Epithelial cell of prostate (primary cell): Measurements from ENCODE around the gene EIF4E1B.

Experiments used
- DNase-seq: peaks from one replicate; pipeline ENCODE4 v3.0.0-alpha.2; 2011; ENCODE audit warnings: low read depth, low spot score
- H3K27ac ChIP-seq: fragments of 450-650 bp; 2 replicates; pipeline ENCODE4 v1.5.1; 2017; ENCODE audit warnings: mild to moderate bottlenecking

Gene EIF4E1B

DNA sequence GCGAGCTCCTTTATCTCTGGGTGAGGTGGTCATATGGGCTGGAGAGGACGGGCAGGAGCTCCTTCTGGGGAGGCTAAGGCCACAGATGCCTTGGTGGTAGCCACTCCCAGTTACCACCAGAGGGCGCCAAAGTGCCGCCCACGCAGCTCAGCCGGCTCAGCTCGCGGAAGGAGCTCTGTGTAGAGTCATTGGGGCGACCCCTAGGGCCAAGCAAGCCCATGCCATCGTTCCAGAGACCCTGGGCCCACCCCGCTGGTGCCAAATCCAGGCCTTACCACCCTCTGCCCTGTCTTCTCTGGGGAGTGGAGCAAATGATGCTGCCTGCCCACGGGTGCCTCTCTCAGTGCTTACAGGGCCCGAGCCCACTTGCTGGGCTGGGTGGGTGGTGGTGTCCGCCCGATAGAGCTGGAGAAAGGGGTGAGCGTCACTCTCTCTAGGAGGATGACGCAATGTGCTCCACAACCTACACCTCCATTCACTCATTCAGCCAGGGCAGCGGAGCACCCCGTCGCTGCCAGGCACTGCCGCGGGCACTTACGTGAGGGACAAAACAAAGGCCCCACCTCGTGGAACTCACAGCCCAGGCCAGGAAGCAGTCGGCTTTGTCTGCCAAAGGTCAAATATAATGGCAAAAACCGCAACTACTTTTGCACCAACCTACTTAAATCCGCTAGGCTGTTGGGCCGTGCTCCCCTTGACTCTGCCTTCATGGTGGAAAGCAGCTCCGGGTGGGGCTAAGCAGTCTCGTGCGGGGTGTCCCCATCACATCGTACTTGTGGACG lies 30.6 kb downstream of the EIF4E1B start:
- no peak for DNase-seq
- no peak overlapping the region for H3K27ac ChIP-seq

DNA sequence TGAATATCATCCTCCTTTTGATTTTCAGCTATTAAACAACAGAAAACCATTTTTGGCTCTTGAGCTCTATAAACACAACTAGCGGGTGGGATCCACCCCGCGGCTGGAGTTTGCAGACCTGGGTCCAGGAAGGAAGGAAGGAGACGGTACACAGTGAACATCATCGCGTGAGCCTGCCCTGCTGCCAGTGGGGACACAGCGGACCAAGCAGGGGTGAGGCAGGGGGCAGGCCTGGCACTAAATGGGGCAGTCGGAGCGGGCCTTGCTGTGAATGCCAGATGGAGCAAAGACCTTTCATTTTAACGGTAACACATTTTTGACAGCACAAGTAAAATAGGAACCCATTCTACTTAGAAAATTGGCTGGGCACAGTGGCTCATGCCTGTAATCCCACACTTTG lies 31.2 kb downstream of the EIF4E1B start:
- no peak for DNase-seq
- no peak overlapping the region for H3K27ac ChIP-seq

GRCh38 chr5:176662371-176663333 lies 32.2 kb downstream of the EIF4E1B start:
- H3K27ac ChIP-seq, result no peak overlapping the region
- no peak for DNase-seq

- H3K27ac ChIP-seq, result no peak overlapping the region
- DNase-seq, result no peak
These were observed 33.1 kb downstream of the EIF4E1B start for GRCh38 chr5:176663566-176663965.

DNA sequence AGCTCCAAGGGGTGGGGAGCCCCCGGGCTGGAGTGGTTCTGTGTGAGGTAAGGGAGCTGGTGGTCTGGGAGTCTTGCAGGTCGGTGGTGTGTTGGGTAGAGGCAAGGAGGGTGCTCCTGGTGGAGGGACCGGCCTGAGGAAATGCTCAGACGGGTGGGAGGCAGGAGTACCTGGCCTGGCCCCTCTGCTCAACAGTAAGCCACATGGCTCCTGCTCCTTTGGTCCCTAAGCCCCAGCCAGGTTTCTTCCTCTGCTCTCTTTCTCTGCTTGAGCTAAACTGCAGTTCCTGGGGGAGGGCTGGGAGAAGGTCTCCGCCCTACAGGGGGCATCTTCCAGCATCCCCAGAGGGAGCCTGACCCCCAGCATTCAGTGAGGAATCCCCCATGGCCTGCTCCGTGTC lies 34.0 kb downstream of the EIF4E1B start:
- DNase-seq, result no peak
- H3K27ac ChIP-seq, result no peak overlapping the region

GRCh38 chr5:176664886-176665285 lies 34.4 kb downstream of the EIF4E1B start:
- no peak for DNase-seq
- H3K27ac ChIP-seq, result no peak overlapping the region

GRCh38 chr5:176665517-176665916 lies 35.0 kb downstream of the EIF4E1B start:
- no peak overlapping the region for H3K27ac ChIP-seq
- DNase-seq, result no peak

DNA sequence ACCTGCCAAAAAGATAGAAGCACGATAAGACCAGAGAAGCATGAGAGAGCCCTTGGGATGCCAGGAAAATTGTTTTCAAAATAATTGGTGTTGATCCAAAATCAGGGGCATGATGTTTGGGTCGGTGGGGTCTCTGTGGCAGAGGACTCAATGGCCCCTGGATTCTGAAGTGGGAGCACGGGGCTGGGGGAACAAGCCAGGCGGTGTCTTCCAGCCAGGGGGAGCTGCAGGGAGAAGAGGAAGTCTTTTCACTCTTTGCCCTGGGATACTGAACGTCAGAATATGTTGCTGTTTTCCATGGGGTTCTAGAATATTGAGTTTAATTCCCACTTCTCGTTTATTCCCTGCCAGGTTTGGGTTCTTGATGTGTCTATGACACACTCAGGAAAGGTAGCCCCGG lies 37.2 kb downstream of the EIF4E1B start:
- DNase-seq, result no peak

DNA sequence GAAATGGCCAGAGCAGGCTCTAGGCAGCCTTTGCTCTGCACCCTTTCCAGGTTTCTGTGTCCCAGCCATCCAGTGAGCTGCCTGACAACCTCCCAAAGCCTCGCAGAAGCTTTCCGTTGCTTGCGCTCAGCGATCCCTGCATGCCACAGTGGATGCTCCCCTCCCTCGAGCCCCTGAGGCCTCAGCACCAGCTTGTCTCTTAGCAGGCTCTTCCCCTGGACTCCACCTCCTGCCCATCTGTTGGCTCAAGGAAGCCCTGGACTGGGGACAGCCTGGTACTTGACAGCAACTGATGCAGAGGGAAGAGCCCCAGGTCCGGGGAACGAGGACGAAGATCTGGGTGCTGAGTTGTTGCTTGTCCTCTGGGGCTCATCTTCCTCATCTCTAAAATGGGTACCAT lies 40.0 kb downstream of the EIF4E1B start:
- no peak for DNase-seq
- no peak overlapping the region for H3K27ac ChIP-seq

More for the DNA sequence above, 37.2 kb downstream of the EIF4E1B start:
- H3K27ac ChIP-seq, result no peak overlapping the region

DNA sequence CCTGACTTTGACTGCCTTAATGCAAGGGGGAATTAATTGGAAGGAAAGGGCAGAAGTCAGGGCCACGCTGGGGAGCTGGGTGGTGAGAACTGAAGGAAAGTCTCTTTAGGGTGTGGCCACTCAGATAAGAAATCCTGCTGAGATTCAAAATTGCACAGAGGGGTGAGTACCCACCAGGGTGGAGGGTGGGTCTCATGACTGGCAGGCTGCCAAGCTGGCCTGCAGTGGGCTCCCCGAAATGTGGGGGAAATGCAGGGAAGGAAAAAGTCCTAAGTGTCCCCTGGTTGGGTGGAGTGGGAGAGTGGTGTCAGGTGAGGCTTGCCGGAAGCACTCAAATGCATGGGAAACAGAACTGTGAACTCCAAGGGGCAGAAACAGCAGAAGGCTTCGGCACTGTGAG lies 40.9 kb downstream of the EIF4E1B start:
- DNase-seq, result no peak
- H3K27ac ChIP-seq, result no peak overlapping the region

- no peak for DNase-seq
- H3K27ac ChIP-seq, result no peak overlapping the region
These were observed 41.6 kb downstream of the EIF4E1B start for GRCh38 chr5:176671890-176672747.

GRCh38 chr5:176673651-176674583 lies 43.4 kb downstream of the EIF4E1B start:
- no peak overlapping the region for H3K27ac ChIP-seq
- no peak for DNase-seq

GRCh38 chr5:176674799-176675198 lies 44.3 kb downstream of the EIF4E1B start:
- H3K27ac ChIP-seq, result no peak overlapping the region
- no peak for DNase-seq

- no peak overlapping the region for H3K27ac ChIP-seq
- no peak for DNase-seq
These were observed 45.3 kb downstream of the EIF4E1B start for GRCh38 chr5:176675676-176676360.

DNA sequence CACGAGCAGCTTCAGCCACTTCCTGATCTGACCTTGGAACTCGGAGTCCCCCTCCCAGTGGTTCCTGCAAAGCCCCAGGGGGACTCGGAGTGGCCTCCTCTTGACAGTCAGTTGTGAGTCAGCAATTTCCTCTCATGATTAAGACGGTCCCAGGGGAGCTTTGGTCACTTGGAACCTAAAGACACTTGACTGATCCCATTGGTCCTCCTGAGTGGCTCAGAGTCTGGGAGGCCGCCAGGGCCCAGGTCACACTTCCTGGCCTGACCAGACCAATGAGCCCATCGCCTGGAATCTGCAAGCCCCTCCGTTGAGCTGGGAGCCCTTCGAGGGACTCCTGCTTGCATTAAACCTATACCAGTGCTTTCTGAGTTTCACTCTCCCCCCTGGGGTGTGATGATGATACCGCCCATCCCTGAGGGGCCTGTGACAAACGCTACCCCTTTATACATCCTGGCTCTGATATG lies 45.9 kb downstream of the EIF4E1B start:
- H3K27ac ChIP-seq, result no peak overlapping the region
- no peak for DNase-seq

DNA sequence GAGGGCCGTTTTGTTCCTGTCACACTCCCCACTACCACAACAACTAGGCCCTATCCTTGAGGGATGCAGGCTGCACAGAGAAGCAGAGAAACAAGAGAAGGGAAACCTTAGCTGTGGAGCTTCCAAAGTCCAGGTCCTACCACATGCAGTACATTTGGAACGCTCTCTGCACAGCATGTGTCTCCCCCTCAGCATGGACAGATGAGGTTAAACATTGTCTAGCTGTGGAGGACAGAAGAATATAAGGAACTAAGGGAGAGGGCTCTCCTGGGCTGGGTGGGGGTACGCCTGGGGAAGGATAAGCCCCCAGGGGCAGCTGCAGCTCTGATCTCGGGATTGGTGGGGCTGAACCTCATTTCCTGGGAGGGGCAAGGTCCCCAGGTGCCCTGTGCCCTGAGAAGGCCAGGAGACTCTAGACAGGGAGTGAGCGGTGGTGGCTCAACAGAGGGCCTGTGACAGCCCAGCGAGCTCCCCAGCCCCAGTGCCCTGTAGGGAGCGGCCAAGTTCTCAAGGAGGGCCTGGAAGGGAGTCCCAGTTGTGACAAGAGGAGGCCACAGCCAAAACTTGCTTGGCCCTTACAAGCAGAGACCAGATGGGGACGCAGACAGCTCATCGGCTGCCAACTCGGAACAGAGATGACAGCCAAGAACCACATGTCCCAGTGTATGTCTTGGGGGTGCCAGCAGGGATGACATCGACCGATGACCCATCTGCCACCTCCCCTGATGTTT lies 46.9 kb downstream of the EIF4E1B start:
- H3K27ac ChIP-seq, result no peak overlapping the region
- no peak for DNase-seq

DNA sequence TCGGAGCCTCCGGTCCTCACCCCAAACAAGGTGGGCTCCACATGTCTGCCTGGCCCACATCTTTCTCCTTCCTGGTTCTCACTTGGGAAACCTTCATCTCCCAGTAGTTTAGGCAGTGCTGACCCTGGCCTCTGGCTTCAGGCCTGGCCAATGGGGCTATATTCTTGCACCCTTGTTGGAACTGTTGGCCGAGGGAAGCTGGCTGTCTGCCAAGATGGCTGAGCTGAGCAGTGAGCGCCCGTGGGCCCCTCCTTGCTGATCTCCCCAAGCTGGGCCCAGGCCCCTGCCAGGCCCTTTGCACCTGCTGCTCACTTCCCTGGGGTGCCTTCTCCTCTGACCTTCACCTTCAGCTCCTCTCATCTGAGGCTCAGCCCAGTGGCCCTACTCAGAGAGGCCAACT lies 48.1 kb downstream of the EIF4E1B start:
- no peak overlapping the region for H3K27ac ChIP-seq
- DNase-seq, result no peak
